Stimulated activated CD4-positive, alpha-beta T cell treated with anti-CD3 and anti-CD28 coated beads, Interleukin-12 subunit alpha, Interleukin-12 subunit beta, amount 100 ng/mL, for 4 hours (primary cell): ENCODE measurements around the gene CRKL.

ENCODE experiments used
- DNase-seq: peaks from one replicate; pipeline ENCODE4 v3.0.0-alpha.2; 2020

Gene CRKL

DNA sequence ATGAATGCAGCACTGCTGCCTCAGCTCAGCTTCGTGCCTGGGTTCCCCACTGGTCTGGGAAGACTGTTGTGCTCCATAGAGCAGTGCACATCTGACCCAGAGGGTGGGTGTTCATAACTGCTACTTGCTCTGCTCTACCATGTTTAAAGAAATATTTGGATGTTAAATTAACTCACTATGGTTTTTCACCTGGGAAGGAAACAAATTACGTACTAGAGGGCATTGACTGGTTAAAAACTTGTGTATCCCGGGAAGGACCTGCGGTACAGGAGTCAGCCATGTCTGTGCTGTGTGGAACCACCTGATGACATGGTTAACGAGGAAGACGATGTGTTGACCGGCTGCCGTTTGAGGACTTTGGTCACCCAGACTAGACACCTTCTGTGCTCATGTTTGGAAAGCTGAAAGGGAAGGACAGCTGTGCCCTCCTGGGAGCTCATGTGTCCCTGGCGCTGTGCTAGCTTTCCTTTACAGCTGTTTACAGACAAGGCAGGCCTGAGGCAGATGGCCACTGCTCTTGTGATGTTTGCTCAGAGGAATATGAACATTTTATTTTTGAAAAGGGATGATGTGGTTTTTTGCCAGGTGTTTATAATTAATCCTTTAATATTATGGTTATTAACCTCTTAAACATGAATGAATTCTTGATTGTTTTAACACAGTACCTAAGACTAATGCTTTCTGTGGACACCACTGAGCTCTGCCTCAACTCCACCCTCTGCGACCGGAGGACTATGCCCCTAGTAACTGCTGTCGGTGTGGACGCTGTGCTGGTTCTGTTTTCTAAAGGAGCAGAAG, 35.5 kb downstream of the CRKL start:
- DNase-seq = no peak

GRCh38 chr22:20953342-20953608, 36.1 kb downstream of the CRKL start:
- no peak for DNase-seq

- DNase-seq = no peak
These were observed 36.7 kb downstream of the CRKL start for GRCh38 chr22:20953668-20954500.

DNA sequence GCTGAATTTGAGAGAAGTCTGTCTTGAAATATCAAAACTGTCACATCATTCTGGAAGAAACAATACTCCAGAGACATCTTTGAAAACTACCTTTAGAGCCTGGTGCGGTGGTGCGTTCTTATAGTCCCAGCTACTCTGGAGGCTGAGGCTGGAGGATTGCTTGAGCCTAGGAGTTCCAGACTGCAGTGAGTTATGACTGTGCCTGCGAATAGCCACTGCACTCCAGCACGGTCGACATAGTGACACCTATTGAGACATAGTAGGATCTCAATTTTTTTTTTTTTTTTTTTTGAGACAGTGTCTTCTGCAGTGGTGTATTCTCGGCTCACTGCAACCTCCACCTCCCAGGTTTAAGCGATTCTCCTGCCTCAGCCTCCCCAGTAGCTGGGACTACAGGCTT, 38.3 kb downstream of the CRKL start:
- DNase-seq = no peak

- no peak for DNase-seq
These were observed 39.3 kb downstream of the CRKL start for GRCh38 chr22:20956258-20957101.

DNA sequence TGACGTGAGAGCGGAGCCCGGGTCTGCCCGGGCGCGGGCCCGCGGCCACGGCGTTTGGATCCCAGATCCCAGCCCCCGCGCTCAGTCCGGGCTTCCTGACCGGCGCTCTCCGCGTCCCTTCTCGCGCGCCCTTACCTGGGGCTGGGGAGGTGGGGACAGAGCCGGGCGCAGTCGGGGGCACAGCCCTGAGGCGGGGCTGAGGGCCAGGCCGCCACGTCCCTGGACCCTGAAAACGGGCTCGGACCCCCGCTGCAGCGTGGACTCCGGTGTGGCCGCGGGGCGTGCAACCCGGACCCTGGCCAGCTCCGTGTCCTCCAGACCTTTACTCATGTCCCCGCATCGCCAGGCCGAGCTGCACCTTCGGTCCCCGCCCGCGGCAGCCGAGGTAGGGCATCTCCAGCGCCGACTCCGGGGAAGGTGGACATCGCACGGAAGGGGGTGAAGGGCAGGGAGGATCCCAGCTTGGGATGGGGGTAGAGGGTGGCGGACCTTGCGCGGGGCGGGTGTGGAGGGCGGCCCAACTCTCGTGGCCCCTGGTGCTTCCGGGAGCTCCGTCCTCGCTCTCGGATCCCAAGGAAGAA, 40.0 kb downstream of the CRKL start:
- no peak for DNase-seq

GRCh38 chr22:20957683-20958431, 40.6 kb downstream of the CRKL start:
- no peak for DNase-seq

DNA sequence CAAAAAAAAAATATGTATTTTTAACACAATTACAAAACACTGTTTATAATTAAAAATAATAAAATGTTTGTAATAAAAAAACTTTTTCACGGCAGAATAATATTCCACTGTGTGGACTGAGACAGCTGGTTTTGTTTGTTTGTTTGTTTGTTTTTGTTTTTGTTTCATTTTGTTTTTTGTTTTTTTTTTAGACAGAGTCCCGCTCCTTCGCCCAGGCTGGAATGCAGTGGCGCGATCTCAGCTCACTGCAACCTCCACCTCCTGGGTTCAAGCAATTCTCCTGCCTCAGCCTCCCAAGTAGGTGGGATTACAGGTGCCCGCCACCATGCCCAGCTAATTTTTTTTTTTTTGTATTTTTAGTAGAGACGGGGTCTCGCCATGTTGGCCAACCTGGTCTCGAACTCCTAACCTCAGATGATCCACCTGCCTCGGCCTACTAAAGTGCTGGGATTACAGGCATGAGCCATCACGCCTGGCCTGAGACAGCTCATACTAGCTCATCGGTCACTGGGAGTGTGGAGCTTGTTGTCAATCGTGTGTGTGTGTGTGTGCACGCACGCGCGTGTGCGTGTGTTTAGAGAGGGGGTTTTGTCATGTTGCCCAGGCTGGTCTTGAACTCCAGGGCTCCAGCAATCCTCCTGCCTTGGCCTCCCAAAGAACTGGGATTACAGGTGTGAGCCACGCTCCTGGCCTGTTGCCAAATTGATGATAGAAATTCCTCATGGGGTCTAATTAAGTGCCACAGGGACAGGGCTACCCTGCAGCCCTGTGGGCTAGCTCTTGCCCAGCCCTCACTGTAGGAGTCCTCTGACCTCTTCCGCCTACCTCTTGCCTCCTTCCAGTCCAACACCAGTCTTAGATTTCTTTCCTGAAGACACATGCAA, 42.6 kb downstream of the CRKL start:
- no peak for DNase-seq

- no peak for DNase-seq
These were observed 43.4 kb downstream of the CRKL start for GRCh38 chr22:20960609-20961008.

DNA sequence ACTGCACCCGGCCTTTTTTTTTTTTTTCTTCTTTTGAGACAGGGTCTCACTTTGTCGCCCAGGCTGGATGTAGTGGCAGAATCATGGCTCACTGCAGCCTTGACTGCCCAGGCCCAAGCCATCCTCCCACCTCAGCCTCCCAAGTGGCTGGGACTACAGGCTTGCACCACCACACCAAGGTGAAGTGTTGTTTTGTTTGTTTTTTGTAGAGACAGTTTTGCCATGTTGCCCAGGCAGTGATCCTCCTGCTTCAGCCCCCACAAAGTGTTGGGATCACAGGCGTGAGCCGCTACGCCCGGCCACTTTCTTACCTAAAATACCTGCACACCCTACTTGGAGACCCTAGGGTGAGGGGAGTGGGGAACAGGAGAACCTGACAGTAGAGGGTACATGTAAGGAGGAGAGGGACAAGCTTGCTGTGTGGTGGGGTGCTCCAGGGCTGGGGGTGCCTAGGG, 45.3 kb downstream of the CRKL start:
- DNase-seq = no peak

DNA sequence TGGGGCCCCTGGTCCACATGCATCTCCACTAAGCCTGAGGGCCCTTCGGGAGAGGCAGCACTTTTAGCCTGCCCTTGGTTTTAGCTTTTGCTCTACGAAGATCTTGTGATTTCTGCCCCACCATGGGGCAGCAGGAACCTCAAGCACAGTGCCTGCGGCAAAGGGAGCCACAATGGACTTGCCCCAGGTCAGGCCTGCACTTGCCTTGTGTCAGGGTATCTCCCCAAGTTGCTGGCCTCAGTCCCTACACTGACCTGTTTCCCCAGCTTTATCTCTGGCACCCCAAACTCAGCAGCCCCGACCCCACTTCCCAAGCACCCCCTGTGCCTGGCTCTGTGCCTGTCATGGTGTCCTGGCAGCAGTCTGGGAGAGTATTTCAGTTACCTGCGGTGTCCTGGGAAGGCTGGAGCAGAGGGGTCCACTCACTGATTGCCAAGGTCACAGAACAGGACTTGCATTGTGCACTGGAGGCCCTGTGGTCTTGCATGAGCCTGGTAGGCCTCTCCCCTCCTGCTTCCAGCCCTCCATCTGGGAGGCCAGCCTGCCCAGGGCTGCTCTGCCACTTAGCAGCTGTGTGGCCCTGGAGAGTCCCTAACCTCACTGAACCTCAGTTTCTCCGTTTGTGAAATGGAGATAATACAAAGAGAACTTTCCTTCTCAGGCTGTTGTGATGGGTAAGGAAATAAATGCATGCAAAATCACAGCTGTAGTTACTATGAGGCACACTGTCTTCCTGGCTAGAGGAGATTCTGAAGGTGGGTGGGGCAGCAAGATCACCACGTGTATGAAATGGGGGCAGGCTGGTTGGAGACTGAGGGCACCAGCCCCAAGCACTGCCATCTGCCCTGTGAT, 46.2 kb downstream of the CRKL start:
- no peak for DNase-seq

DNA sequence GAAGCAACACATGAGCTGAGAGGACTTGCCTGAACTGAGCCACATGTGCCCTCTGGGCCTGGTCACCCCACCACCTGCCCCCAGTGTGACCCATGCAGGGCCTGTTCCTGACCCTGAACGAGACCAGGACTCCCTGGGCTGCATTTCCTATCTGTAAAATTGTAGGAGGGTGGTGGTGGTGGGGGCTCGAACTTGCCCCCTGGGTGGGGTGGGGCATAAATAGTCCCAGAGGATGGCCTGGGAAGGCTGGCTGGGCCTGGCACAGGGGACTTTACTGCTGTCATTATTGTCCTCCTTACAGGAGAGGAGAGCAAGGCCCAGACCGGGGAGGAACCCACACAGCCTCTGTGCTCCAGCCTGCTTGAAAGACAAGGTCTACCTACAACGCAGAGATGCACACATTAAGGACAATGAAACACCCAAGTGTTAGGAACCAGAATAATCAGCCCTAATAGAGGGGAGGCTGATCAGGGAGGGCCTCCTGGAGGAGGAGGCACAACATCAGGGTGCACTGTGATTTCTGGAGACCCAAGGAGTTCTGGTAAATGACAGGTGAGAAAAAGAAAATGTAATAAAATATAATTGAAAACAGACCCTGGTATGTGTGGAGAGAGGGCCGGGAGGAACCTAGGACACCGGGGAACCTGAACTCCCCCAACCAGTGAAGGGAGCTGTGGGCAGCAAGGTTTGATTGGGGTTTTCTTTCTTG, 47.0 kb downstream of the CRKL start:
- no peak for DNase-seq

DNA sequence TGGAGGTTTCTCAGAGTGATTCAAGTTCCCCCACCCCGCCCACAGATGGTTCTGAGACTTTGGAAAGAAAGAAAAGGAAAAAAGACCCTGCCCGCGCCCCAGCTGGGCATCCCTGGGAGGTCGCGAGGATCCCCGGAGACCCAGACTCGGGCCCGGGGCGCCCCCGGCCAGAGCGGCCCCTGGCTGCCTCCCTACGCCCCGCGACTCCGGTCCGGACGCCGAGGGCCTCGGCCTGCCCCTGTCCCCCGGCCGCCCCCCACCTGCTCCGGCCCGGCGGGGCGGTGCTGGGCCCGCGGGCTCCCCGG, 47.5 kb downstream of the CRKL start:
- no peak for DNase-seq

DNA sequence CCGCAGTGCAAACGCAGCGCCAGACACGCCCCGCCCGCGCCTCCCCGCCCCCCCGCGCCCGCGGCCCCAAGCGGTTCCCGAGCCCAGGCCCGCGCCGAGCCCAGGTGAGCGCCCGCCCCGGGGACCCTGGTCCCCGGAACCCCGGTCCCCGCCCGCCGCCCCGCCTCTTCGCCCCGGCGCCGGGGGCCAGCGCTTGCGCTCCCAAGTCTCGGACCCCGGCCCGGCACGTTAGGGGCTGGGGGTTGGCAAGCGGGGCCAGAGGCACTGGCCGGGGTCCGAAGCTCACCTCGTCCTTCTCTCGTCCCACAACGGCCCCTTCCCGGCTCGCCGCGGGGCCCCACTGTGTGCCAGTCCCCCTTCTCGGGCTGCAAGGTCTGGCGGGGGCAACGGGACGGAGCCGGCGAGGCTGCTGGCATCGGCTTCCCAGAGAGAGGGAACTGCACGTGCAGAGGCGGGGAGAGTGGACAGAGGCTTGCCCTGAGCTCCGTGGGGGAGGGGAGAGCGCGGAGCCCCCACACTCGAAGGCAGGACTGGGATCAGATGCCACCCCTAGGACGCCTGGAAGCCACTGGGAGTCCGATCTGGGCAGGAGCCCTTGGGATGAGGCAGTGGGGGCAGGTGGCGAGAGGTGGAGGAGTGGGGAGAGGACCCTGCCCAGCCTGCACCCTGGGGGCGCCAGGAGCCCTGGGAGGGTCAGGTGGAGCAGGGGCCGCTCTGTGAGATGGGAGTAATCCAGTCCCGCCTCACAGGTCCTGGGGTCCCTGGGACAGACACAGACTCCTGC, 48.1 kb downstream of the CRKL start:
- no peak for DNase-seq

GRCh38 chr22:20965888-20966855, 49.0 kb downstream of the CRKL start:
- no peak for DNase-seq

DNA sequence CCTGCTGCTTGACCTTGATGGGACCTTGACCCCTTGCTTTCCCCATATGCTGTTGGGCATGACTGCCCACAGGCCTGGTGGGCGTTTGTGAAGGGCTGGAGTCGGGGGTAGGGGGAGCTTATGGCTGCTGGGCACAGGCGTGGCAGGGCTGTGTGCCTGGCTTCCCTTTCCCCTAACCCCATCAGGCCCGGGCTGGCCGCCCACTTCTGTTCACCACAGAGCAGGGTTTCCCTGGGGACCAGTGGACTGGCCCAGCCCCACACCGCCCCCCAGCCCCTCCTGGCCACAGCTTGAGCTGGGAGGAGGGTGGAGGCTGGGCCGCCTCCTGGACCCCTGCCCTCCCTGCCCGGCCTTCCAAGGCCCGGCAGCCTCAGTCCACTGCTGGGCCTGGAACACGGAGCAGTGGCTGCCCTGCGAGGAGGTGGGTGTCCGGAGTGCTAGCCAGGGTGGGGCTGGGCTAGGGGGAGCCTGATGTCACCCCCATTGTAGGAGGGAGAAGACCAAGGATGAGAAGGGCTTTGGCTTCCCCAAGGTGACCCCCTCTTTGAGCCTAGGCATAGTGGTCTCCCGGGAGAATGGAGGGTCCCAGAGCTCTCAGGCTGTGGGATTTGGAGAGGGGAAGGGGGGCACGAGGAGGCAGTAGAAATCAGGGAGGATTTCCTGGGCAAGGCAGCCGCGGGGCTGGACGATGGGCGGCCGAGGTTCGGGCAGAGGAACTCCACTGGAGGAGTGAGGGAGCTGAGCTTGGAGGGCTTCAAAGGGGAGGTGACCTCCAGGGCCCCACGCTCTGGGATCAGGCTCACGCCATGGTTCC, 49.9 kb downstream of the CRKL start, which contains the start of gene AIFM3:
Gene AIFM3, plus strand, starts transcription at position 373 of the 814 bp plus-strand sequence. CDS start 690 bp downstream, outside the sequence.
- no peak for DNase-seq
